HUES6 (cell line): ENCODE results near the gene DGKA.
"Not testable (repeated sequence)": the region's sequence is repeated elsewhere in the genome, so short reads cannot be mapped to it uniquely, and the experiment has no call there.

Experiments
- H3K27ac ChIP-seq: 2 replicates; pipeline ENCODE4 v1.7.0; 2013; ENCODE audit warnings: low read depth, mild to moderate bottlenecking, low read length, inconsistent platforms
- H3K27me3 ChIP-seq: 2 replicates; pipeline ENCODE4 v1.6.1; 2013; ENCODE audit warnings: low read length; ENCODE audit not compliant: control insufficient read depth, insufficient read depth
- H3K36me3 ChIP-seq: 2 replicates; pipeline ENCODE4 v1.6.1; 2013; ENCODE audit warnings: low read length; ENCODE audit not compliant: control insufficient read depth, insufficient read depth
- H3K4me1 ChIP-seq: 2 replicates; pipeline ENCODE4 v1.6.1; 2013; ENCODE audit warnings: low read length; ENCODE audit not compliant: control insufficient read depth, insufficient read depth
- H3K4me3 ChIP-seq: 2 replicates; pipeline ENCODE4 v1.5.1; 2013; ENCODE audit warnings: low read depth, low read length
- H3K9ac ChIP-seq: one replicate; pipeline ENCODE4 v1.6.1; 2013; ENCODE audit warnings: mild to moderate bottlenecking, low read length
- H3K9me3 ChIP-seq: 2 replicates; pipeline ENCODE4 v1.6.1; 2013; ENCODE audit warnings: low read depth, low read length; ENCODE audit not compliant: control insufficient read depth, insufficient read depth

Gene DGKA

DNA sequence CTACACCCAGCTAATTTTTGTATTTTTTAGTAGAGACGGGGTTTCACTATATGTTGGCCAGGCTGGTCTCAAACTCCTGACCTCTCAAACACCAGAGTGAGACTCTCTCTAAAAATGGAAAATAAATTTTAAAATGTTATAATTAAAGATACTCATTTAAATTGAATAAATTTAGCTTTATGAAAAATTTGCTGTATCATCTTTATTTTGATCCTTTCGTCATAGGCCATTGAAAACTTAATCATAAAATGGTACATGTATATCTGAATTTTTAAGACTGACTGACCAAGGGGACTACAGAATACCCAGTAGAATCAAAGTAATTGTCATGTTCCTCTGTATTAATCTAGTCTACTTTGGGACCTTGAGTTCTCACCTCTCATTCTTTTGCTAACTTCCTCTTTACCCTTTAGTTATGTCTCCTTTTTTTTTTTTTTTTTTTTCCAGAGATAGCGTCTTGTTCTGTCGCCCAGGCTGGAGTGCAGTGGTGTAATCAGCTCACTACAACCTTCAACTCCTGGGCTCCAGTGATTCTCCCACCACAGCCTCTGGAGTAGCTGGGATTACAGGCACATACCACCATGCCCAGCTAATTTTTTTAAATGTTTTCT is 52.4 kb downstream of the DGKA start:
- Histone ChIP-seq H3K4me1 (no peaks in the 10 kb centered on the region; the same call in 1 of the 2 replicates), H3K27me3 (no peaks in the 10 kb centered on the region), H3K9me3 (no peaks in the 10 kb centered on the region), H3K27ac (no peak overlapping the region), H3K9ac (no peak overlapping the region), H3K36me3 (peaks cover 64% of the 10 kb centered on the region), H3K4me3 (no peak overlapping the region)

DNA sequence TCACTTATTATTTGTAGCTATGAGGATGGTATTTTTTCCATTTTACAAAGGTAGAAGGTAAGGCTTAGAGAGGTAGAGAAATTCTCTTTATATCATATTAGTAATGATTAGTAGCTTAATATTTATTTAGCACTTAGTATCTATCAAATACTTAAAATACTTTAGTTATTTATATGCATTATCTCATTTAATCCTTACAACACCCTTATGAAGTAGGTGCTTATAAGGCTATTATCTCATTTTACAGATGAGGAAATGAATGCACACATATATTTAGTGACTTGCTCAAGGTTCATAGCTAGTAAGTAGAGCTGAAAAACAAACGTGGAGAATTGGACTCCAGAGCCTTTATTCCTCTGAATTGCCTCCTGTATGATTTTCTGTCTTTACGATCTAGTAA is 53.9 kb downstream of the DGKA start:
- H3K9ac ChIP-seq: no peak overlapping the region
- no peak overlapping the region for H3K27ac ChIP-seq
- H3K27me3 ChIP-seq: no peaks in the 10 kb centered on the region
- no peak overlapping the region for H3K4me3 ChIP-seq
- H3K9me3 ChIP-seq: no peaks in the 10 kb centered on the region
- H3K4me1 ChIP-seq: no peaks in the 10 kb centered on the region; the same call in 1 of the 2 replicates
- peaks cover 69% of the 10 kb centered on the region for H3K36me3 ChIP-seq

DNA sequence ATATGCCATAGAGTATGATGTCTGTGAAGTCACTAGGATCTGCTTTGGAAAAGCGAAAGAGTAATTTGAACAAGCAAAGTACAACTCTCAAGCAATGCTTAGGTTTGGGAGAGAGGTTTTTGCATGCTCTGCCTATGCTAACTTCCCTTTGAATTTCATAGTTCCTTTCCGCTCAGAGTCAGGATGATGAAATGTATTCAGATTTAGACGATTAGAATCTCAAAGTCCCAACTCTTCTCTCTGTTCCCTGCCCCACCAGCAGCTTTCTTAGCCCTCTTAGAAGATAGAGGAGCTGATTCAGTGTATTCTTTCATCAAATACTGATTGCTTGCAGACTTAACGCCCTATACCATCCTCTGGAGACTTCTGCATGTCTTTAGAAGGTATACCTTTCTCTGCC is 54.4 kb downstream of the DGKA start:
- H3K36me3 ChIP-seq: peaks cover 70% of the 10 kb centered on the region
- no peaks in the 10 kb centered on the region for H3K9me3 ChIP-seq
- H3K27me3 ChIP-seq: no peaks in the 10 kb centered on the region
- H3K4me1 ChIP-seq: no peaks in the 10 kb centered on the region; the same call in 1 of the 2 replicates
- no peak overlapping the region for H3K4me3 ChIP-seq
- H3K27ac ChIP-seq: no peak overlapping the region
- H3K9ac ChIP-seq: no peak overlapping the region

- not testable (repeated sequence) for H3K4me3 ChIP-seq, H3K27ac ChIP-seq, H3K9ac ChIP-seq, H3K27me3 ChIP-seq, H3K4me1 ChIP-seq, H3K9me3 ChIP-seq
- peaks cover 73% of the 10 kb centered on the region for H3K36me3 ChIP-seq
Measured at GRCh38 chr12:55985976-55986375, 55.0 kb downstream of the DGKA start.

GRCh38 chr12:55991110-55991509 is 60.1 kb downstream of the DGKA start:
- H3K27ac ChIP-seq: no peak overlapping the region
- no peak overlapping the region for H3K4me3 ChIP-seq
- H3K27me3 ChIP-seq: no peaks in the 10 kb centered on the region
- no peaks in the 10 kb centered on the region for H3K4me1 ChIP-seq
- peaks cover 85% of the 10 kb centered on the region for H3K36me3 ChIP-seq
- no peak overlapping the region for H3K9ac ChIP-seq
- H3K9me3 ChIP-seq: no peaks in the 10 kb centered on the region

- peaks cover 4% of the 10 kb centered on the region; the same call in 1 of the 2 replicates for H3K4me1 ChIP-seq
- no peaks in the 10 kb centered on the region for H3K9me3 ChIP-seq
- peaks cover 65% of the 10 kb centered on the region for H3K36me3 ChIP-seq
- no peak overlapping the region for H3K27ac ChIP-seq
- no peak overlapping the region for H3K4me3 ChIP-seq
- no peak overlapping the region for H3K9ac ChIP-seq
- no peaks in the 10 kb centered on the region for H3K27me3 ChIP-seq
Measured at GRCh38 chr12:55993230-55993853, 62.4 kb downstream of the DGKA start.

DNA sequence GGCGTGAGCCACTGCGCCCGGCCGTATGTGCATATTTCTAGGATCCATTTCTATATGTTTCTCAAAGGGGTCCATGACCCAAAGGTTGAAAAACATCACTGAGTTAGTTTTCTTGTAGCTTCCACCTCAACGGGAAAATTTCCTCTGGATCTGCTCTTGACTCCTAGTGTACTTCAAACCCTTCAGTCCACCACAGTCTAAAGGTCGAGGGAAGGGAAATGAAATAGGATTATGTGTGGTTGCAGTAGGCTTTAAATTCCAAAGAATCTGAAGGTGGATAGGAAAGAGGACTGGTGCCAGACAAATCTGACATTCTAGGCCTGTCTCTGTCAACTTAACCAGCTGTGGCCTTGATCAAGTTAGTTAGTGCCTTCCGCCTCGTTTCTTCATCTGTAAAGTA is 64.4 kb downstream of the DGKA start:
- Histone ChIP-seq H3K36me3 (peaks cover 47% of the 10 kb centered on the region), H3K4me1 (peaks cover 4% of the 10 kb centered on the region; the same call in 1 of the 2 replicates), H3K27ac (no peak overlapping the region), H3K27me3 (no peaks in the 10 kb centered on the region), H3K9me3 (no peaks in the 10 kb centered on the region), H3K4me3 (no peak overlapping the region), H3K9ac (no peak overlapping the region)

DNA sequence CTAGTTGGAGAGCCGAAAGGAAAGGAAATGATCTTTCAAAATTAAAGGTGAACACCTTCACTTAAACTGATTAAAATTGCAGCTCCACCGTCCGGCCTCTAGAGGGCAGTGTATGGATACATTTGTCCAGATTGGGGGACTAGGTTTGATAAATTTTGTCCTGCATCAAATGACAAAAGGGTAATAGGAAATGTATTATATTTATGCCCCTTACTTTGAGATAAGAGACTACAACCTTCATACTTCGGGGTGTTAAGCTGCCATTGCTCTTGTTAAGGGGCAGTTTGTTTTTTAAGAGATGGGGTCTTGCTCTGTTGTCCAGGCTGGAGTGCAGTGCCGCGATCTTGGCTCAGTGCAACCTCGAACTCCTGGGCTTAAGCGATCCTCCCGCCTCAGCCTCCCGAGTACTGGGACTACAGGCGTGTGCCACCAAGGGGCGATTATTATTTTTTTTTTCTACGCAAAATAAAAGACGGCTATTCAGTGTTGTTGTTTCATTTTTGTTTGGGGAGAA is 65.3 kb downstream of the DGKA start:
- H3K4me3 ChIP-seq: peak overlapping the region; percentile 94
- peaks cover 4% of the 10 kb centered on the region; the same call in 1 of the 2 replicates for H3K4me1 ChIP-seq
- no peaks in the 10 kb centered on the region for H3K9me3 ChIP-seq
- H3K27me3 ChIP-seq: no peaks in the 10 kb centered on the region
- peaks cover 38% of the 10 kb centered on the region for H3K36me3 ChIP-seq
- no peak overlapping the region for H3K27ac ChIP-seq
- no peak overlapping the region for H3K9ac ChIP-seq

DNA sequence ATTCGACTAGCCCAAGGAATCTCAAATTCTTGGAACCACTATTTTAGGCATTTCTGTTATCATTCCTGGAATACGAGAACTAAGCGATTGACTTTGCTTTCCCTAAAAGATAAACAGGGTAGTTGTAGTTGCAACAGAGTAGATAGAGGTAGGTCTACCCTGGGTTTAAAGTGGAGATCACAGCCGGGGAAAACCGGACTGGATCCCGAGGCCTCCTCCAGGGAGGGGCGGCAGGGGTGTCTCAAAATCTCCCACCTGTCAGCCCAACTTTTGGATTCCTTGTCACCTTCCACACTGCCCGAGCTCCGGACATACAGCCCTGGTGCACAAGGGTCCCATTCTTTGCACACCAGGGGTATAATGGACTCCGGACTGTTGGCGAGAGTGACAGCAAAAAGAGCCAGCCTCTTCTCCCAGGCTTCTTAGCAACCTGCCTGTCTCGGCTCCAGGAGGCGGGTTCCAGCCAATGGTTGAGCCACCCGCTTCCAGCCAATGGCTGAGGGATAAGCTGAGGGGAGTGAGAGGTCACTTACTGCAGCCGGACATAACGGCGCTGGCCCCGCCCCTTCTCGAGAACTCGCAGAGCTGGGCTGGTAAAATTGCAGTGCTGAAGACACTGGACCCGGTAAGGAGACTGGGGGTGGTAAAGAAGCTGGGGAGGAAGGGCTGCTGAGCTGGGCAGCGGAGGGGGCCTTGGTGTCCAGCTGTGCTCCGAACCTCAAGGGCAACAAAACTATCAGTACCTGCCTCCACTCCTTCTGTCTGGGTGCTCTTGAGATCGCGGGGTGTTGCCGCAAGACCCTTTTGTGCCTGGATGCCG is 66.0 kb downstream of the DGKA start, which contains the start of gene SUOX:
Gene SUOX, plus strand, starts transcription at position 562 of the 820 bp plus-strand sequence. CDS start 4,946 bp downstream, outside the sequence.
- peaks cover 34% of the 10 kb centered on the region for H3K36me3 ChIP-seq
- no peaks in the 10 kb centered on the region for H3K27me3 ChIP-seq
- H3K27ac ChIP-seq: no peak within 1 kb of the TSS
- no peaks in the 10 kb centered on the region for H3K9me3 ChIP-seq
- H3K4me1 ChIP-seq: peaks cover 4% of the 10 kb centered on the region; the same call in 1 of the 2 replicates
- H3K9ac ChIP-seq: peak within 1 kb of the TSS; percentile 89
- H3K4me3 ChIP-seq: peak within 1 kb of the TSS; percentile 94

DNA sequence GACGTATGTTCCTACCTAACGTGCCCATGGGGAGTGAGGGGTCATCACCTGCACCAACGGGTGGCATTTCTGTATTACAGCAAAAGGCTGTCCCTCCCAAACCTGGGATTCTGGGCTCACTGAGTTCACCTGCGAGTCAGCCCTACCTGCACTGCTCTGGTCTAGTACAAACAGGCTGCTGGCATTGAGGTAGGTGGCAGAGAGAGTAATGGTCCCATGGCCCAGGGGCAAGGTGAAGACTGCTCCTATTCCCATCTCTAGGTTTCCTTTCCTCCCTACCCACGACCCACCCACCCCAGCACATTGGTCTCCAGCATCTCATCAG is 66.5 kb downstream of the DGKA start:
- Histone ChIP-seq H3K4me3 (peak overlapping the region; percentile 94), H3K9ac (peak overlapping the region; percentile 89), H3K27ac (no peak overlapping the region), H3K9me3 (no peaks in the 10 kb centered on the region), H3K36me3 (peaks cover 34% of the 10 kb centered on the region), H3K4me1 (peaks cover 4% of the 10 kb centered on the region; the same call in 1 of the 2 replicates), H3K27me3 (no peaks in the 10 kb centered on the region)

DNA sequence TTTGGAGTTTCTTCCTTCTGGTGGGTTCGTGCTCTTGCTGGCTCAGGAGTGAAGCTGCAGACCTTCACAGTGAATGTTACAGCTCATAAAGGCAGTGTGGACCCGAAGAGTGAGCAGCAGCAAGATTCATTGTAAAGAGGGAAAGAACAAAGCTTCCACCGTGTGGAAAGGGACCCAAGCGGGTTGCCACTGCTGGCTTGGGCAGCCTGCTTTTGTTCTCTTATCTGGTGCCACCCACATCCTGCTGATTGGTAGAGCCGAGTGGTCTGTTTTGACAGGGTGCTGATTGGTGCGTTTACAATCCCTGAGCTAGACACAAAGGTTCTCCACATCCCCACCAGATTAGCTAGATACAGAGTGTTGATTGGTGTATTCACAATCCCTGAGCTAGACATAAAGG is 68.6 kb downstream of the DGKA start:
- not testable (repeated sequence) for H3K27me3 ChIP-seq, H3K4me3 ChIP-seq, H3K9ac ChIP-seq, H3K27ac ChIP-seq, H3K9me3 ChIP-seq, H3K4me1 ChIP-seq
- H3K36me3 ChIP-seq: peaks cover 35% of the 10 kb centered on the region
